Glomerular visceral epithelial cell (primary cell): ENCODE results near the gene CHTF18.
A peak's percentile ranks its signal among the peaks of the same experiment; 100 is the strongest.
"Not testable (repeated sequence)": the region's sequence is repeated elsewhere in the genome, so short reads cannot be mapped to it uniquely, and the experiment has no call there.

Source experiments
- DNase-seq: peaks from one replicate; pipeline ENCODE4 v3.0.0-alpha.2; 2016; ENCODE audit errors: extremely low spot score

The CHTF18 gene

DNA sequence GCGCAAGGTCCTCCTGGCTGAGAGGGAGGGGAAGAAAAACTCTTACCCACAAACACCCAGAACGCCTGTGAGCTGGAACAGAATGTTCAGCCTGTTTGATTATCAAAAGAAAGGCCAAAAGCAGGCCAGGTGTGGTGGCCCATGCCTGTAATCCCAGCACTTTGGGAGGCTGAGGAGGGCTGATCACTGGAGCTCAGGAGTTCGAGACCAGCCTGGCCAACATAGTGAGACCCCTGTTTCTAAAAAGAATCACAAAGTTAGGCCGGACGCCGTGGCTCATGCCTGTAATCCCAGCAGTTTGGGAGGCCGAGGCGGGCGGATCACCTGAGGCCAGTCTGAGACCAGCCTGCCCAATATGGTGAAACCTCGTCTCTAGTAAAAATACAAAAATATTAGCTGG lies 12.1 kb upstream of the CHTF18 start:
- DNase-seq: not testable (repeated sequence)

DNA sequence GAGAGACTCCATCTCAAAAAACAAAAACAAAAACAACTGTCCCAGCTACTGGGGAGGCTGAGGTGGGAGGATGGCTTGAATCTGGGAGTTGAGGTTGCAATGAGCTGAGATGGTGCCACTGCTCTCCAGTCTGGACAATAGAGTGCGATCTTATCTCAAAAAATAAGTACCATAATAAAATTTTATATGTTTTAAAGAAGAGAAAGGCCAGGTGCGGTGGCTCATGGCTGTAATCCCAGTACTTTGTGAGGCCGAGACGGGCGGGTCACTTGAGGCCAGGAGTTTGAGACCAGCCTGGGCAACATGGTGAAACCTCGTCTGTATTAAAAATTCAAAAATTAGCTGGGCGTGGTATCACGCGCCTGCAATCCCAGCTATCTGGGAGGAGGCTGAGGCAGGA lies 11.6 kb upstream of the CHTF18 start:
- DNase-seq: no peak

DNA sequence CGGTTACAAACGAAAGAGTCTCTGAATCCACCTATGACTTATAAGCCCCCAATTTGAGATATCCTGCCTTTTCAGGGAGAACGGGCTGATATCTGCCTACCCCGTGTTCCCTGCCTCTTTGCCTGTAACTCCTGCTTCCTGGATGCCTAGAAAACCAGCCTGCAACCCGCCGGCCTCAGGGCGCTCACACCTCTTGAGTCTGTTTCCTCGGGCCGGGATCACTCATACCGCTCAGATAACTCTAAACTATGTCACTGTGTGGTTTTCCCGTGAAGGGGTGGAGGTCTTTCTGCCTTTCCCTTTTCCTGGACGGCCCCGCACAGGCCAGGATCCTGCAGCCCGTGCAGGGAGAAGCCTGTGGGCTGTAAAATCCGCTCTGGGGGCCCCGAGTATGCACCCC lies 10.6 kb upstream of the CHTF18 start:
- peak; percentile 50 for DNase-seq

DNA sequence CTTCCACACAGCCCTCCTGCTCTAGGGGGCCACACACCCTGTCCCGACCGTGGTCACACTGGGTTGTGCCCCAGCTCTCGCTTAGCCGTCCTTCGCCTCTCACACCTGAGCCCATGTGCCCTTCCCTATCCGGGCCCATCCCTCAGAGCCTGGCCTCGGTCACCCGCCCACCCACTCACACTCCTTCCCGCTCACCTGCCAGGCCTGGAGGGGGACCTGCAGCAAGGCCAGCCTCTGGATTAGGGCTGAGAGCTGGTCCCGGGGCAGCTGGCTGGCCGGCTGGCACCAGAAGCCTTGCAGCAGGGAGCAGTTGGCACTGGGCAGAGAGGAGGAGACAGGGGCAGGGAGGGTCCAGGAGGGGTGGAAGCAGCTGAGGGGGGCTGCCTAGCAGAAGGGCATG lies 10.0 kb upstream of the CHTF18 start:
- DNase-seq: no peak

DNA sequence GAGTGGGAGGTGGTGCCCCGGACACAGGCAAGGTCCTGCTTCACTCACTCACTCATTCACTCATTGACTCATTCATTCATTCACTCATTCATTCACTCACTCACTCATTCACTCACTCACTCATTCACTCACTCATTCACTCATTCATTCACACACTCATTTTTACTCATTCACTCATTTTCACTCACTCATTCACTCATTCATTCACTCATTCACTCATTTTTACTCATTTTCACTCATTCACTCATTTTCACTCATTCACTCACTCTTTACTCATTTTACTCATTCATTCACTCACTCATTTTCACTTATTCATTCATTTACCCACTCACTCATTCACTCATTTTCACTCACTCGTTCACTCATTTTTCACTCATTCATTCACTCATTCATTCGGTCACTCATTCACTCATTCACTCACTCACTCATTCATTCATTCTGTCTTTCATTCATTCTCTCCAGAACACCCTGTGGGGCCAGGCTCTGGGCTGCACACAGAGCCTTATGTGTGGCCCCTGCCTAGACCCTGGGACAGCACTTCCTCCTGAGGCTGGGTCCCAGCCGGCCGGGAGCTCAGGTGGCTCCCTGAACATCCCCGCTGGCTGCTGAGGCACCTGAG lies 9.4 kb upstream of the CHTF18 start:
- DNase-seq: no peak

DNA sequence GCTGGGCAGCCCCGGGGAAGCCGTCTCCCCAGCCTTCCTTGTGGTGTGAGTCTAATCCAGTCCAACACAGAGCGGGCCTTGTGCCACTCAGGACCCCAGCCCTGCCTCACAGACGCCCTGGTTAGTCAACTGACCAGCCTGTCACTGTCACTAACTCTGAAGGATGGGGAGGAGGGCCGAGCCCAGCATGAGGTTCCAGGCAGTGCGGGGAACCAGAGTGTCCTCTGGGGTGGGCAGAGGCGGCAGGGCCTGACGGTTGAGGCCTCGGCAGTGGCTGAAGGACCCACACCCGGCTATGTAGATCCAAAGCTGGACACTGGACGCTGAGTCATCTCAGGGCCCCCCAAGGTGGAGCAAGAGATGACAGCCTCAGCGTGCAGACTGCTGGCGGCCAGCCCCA lies 8.9 kb upstream of the CHTF18 start:
- DNase-seq: no peak

DNA sequence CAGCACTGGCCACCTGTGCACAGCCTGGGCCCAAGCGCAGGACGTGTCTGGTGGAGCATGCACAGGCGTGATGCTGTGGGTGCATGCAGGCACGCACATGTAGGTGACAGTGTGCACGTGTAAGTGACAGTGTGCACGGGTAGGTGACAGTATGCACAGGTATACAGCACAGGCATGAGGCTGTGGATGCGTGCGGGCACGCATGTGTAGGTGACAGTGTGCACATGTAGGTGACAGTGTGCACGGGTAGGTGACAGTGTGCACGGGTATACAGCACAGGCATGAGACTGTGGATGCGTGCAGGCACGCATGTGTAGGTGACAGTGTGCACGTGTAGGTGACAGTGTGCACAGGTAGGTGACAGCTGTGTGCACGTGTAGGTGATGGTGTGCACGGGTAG lies 8.1 kb upstream of the CHTF18 start:
- DNase-seq: no peak

DNA sequence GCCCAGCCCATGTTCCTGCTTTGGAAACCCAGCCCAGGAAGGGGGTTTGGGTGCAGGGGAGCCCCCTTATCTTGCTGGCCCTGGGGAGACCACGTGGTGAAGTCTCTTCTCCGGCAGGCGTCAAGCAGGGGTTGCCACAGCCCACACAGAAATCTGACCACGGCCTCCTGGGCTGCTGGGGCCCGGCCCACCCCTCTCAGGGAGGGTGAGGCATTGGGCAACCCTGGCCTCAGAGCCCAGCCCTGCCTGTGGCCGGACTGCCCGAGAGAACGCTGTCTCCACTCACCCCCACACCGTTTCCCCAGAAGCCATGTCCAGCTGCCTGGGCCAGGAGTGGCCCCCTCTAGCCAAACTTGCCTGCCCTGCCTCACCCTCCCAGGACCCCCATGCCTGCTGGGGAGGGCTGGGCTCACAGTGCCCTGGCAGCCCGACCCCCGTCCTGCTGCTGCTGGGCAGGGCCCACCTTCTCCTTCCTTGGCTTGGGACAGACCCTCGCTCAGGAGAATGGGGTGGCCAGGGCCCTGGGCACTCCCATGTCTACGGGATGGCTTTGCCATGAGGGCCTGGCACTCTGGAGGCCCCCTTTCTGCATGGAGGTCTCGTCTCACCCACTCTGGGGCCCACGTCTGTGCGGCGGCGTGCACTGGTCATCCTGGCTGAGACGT lies 6.9 kb upstream of the CHTF18 start:
- DNase-seq: no peak

DNA sequence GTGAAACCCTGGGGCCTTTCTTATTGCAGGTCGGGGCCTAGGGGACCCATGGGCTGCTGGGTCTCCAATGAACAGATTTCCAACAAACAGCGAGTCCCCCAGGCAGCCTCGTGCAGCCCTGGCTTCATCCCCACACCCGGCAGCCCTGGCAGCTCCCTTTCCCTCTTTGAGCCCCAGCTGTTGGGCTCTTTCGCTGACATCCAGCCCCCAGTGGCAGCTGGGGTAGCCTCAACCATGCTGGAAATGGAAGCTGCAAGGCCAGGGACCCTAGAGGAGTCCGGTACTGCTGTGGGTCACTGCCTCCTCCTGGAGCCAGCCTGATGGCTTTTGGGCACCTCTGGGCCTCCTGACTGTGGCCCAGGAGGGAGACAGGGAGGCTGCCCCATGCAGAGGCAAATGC lies 6.2 kb upstream of the CHTF18 start:
- DNase-seq: no peak

DNA sequence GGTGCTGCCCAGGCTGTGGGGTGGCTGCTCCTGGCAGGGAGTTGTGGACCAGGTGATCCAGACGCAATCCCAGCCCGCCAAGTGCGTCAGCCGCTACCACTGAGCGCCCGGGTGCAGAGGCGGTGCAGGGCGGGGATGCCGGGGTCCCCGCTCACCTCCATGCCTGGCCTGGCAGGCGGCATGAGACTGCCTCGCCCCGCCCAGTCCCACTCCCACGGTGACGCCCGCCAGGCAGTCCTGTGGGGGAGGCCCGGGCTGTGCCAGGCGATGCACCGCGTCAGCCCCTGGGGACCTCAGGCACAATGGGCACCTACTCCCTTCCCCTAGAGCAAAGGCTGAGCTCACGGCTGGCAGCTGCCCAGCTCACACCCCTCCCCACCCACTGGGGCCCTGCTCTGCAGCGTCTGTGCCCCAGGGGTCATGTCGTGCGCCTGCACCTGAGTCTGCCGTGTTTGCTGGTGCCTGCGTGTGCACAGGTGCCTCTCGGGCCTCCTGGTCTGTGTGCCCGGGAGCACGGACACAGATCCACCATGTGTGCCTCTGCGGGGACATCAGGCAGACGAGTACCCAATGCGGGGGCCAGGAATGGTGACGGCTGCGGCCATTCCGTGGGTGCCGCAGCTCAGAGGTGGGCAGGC lies 5.5 kb upstream of the CHTF18 start:
- DNase-seq: no peak

DNA sequence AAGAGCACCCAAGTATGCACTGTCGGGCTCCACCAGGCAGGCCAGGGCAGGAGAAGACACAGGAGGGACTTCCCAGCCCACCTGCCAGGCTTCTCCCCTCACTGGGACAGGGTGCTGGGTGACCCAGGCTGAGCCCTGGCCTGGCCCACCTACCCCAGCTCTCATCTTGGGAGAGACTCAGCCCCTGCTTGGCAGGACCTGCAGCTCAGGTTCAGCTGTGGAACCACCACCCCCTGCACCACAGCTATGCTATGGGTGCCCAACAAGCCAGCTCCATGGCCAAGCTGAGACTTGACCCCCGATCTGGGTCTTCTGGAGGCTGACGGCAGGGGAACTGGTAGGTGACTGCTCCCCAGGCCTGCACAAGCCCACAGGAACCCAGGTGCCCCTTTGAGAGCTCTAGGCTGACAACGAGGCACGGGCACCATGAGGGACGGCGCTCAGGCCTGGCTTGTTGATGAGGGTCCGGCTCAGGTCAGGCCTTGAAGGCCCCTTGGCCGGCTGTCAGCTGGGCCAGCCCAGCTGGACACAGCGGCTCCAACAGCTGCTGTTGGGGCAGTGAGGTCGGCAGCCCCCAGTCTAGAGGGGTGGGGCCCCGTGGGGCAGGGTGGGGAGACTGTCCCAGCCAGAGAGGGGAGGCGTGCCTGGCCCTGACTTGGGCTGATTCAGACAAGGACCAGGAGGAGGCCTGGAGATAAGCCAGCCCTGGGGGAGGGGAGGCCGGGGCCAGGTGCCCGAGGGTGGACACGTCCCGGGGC lies 4.8 kb upstream of the CHTF18 start:
- no peak for DNase-seq

DNA sequence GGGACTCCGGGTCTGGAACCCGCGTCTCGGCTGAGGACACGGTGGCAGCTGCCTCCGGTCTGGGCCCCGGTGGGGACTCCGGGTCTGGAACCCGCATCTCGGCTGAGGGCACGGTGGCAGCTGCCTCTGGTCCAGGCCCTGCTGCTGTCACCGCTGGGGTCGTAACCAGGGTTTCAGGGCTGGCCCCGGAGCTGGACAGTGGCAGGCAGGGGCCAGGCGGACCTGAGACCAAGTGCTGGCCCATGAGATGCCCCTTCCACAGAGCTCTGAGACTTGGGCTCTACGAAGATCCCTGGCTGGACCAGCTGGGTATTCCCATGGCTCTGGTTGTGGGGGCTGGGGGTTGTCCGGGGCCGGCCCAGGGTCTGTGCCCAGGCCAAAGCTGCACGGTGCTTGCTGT lies 4.0 kb upstream of the CHTF18 start:
- DNase-seq: no peak

DNA sequence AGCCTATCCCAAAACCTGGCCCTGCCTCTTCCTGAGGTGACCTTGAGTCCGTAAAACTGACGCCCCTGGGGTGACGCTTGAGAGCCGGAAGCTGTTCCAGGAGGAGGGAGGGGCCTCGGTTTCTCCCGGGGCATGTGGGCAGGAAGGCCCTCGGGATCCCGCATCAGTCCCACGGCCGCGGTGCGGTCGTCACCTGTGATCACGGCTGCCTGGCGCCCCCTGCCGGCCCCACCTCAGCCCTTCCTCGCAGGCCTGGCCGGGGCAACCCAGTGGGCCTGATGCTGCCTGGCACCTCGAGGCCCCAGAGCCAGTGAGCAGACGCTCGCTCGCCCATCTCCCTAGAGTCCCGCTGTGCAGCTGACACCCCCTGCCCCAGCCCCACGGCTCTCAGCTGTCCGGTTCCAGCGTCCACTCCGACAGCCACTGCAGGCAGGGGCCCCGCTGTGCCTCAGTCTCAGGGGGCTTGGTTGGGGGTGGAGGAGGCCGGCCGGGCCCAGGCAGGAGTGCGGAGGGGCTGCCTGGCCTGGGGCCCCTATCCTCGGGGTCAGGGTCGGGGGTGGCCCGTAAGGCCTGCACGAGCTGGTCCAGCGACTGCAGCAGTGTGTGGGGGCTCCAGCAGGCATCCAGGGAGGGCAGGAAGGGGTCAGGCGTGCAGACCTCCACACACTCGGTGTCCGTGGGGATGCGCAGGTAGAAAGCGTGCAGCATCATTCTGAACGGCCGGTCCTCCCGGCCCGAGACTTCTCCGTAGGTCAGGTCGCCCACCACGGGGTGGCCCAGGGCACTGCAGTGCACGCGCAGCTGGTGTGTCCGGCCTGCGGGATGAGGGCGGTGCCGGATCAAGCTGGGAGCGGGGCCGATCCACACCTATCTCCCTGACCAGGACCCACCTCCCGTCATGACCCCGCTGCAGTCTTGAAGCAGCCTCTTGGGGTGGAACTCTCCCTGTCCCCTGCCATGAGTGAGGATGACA lies 2.6 kb upstream of the CHTF18 start:
- DNase-seq: peak; percentile 56

DNA sequence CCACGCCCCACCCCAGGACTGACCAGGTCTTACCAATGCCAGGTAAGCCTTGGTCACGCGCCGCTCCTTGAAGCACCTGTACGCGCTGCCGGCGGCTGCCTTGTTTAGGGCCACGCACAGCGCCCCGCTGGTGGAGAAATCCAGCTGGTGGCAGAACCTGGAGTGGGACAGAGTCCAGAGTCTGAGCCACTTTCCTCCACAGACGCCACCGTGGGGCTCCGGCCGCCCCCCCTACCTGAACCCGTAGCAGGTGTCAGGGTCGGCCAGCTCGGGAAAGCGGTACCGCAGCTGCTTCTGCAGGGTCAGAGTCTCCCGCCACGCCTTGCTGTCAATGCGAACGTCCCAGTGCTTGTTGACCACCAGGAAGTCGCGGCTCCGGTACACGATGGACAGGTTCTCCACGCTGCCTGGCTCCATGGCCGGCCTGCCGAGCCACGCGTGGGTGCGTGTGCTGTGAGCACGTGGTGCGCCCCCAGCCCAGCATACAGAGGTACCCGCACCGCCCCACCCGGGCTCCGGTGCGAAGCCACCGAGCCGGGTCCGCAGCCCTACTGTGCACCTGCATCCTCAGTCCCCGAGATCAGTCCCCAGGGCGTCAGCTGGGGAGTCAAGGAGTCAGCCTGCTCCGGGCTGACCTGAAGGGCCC lies 976 bp upstream of the CHTF18 start:
- DNase-seq: no peak

DNA sequence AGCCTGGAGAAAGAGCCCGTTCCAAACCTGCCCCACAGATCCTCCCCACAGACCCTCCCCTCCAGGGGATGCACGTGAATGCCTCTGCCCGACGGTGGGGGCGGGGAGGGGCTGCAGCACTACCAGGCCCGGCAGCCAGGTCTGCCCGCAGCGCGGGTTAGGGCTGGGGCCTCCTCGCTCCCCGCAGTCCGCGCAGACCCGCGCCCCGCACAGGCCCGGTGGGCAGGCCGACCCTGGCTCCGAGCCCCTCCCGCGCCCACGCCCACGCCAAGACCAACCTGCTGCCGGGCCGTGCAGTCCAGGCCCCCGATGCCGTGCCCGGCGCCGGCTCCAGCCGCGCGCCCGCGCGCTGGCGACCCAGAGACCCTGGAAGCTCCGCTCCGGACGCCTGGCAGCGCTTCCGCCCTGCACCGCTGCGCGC lies 432 bp upstream of the CHTF18 start, which contains the start of gene RPUSD1:
TSS of gene RPUSD1 (minus strand) at position 404 of the 421 bp plus-strand sequence. CDS start 644 bp downstream, outside the sequence.
- no peak for DNase-seq

DNA sequence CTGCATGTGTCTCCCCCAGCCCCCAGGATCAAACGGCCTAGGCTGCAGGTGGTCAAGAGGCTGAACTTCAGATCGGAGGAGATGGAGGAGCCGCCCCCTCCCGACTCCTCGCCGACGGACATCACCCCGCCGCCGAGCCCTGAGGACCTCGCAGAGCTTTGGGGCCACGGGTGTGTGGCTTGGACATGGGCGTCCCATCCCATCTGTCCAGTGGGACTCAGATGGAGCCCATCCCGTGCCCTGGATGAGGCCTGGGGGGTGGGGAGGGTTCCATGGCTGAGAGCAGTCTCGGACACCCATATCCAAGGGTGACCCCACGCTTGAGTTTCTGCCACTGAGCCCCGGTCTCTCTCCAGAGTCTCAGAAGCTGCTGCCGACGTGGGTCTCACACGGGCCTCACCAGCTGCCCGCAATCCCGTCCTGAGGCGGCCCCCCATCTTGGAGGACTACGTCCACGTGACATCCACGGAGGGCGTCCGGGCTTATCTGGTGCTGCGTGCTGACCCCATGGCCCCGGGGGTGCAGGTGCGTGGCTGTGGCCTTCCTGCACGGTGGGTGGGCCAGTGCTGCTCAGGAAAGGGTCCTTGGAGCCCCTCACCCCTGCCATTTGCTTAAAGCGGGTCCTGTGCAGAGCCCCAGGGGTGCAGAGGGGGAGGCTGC lies 901 bp downstream of the CHTF18 start:
- no peak for DNase-seq

DNA sequence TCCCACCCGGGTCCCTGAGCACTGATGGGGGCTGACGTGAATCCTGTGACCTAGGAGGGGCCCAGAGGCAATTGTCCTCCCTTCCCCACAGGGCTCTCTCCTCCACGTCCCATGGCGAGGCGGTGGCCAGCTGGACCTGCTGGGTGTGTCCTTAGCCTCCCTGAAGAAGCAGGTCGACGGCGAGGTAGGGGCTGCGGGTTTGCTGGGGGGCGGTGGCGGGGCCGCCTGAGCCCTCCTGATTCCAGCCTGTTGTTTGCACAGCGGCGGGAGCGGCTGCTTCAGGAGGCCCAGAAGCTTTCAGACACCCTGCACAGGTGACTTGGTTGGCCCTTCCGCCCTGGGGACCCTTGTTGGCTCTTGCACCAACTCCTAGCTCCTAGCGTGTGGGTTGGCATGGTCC lies 1.7 kb downstream of the CHTF18 start:
- no peak for DNase-seq

DNA sequence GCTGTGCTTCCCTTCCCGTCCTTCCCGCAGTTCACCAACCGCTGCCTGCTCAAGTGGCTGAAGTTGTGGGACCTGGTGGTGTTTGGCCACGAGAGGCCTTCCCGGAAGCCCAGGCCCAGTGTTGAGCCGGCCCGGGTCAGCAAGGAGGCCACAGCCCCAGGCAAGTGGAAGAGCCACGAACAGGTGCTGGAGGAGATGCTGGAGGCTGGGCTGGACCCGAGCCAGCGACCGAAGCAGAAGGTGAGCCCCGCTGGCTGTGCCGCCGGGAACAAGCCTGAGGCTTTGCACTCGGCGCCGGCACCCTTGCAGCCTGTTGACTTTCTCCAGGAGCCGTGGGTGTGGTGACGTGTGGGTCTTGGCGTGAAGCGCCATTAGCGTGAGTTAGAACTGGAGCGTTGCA lies 2.7 kb downstream of the CHTF18 start:
- DNase-seq: no peak

DNA sequence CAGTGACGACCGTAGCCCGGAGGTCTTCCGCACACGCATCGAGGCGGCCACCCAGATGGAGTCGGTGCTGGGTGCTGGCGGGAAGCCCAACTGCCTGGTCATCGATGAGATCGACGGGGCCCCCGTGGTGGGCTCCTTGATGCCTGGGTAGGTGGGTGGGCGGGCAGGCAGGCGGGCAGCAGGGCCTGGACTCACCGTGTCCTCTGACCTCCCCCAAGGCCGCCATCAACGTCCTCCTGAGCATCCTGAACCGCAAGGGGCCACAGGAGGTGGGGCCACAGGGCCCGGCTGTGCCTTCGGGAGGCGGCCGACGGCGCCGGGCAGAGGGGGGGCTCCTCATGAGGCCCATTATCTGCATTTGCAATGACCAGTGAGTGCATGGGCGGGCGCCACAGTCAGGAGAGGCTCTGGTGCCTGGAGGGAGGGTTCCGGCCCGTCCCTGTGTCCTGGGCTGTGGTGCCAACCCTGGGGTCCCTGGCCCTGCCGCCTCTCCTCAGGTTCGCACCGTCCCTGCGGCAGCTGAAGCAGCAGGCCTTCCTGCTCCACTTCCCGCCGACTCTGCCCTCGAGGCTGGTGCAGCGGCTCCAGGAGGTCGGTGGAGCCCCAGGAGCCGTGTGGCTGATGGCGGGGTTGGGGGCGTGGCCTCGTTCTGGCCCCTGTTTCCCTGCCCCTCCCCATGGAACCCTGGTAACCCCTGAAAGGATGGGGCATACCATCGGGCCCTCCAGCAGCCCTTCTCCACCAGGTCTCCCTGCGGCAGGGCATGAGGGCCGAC lies 4.0 kb downstream of the CHTF18 start:
- DNase-seq: no peak

DNA sequence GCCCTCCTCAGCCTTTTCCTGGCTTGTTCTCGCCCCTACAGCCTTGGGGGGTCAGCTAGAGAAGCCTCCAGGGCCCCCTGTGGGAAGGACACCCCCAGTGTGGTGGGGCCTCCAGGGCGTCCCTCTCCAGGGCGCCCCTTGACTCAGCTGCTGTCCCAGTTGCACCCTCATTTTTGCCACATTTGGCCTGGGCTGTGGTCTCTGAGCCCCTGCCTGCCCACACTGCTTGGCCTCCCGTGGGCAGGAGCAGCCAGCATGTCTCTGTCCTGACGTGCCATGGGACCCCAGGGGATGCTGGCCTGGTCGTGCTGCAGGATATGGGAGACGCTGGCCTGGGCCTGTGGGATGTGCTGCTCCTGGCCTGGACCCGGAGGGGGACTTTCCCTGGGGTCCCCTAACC lies 5.0 kb downstream of the CHTF18 start:
- no peak for DNase-seq
